Activated CD4-positive, alpha-beta T cell treated with anti-CD3 and anti-CD28 coated beads, Interleukin-2, amount 10 ng/mL, durations not matched to agents 7 days and 5 days (primary cell): ENCODE data around the gene MAPT. TPM values are rescaled to one million over a fixed set of nuclear protein-coding genes. Genes with fewer than 3 reads are reported as not detected.
"Not testable (repeated sequence)": the region's sequence is repeated elsewhere in the genome, so short reads cannot be mapped to it uniquely, and the experiment has no call there.

Experiments
- CTCF ChIA-PET: fragments of 350-600 bp; sonication (Branson Sonifier 250); formaldehyde crosslinking; loops from one replicate; lab custom pipeline; 2021; ENCODE audit warnings: antibody characterized with exemption; lab: Charles Lee
- POLR2A ChIA-PET: fragments of 350-600 bp; sonication (Branson Sonifier 250); formaldehyde crosslinking; loops from one replicate; lab custom pipeline; 2021; ENCODE audit warnings: antibody characterized with exemption; lab: Charles Lee
- DNase-seq: peaks from one replicate; pipeline ENCODE4 v3.0.0-alpha.2; 2020
- H3K27ac Mint-ChIP-seq: one replicate; pipeline ENCODE4 v1.8.0; 2021; ENCODE audit warnings: mild to moderate bottlenecking, moderate library complexity, mixed read lengths
- H3K27me3 Mint-ChIP-seq: one replicate; pipeline ENCODE4 v1.8.0; 2021; ENCODE audit warnings: mixed read lengths
- H3K36me3 Mint-ChIP-seq: one replicate; pipeline ENCODE4 v1.8.0; 2021; ENCODE audit warnings: low read depth, mixed read lengths
- H3K4me1 Mint-ChIP-seq: one replicate; pipeline ENCODE4 v1.8.0; 2021; ENCODE audit warnings: mixed read lengths
- H3K4me3 Mint-ChIP-seq: one replicate; pipeline ENCODE4 v1.8.0; 2021; ENCODE audit warnings: mild to moderate bottlenecking, moderate library complexity, mixed read lengths
- H3K9me3 Mint-ChIP-seq: one replicate; pipeline ENCODE4 v1.8.0; 2021; ENCODE audit warnings: mixed read lengths
- total RNA-seq, 2 experiments: library from RNA; stranded (reverse); gene quantifications; one replicate each; pipeline ENCODE4 v1.2.3, GENCODE V29; 2021

Gene MAPT
- total RNA-seq, 2 experiments from 2014 or later: 0.12 to 0.46 TPM

GRCh38 chr17:45925311-45925710 lies 31.0 kb downstream of the MAPT start:
- Mint-ChIP-seq H3K36me3 (no peaks in the 10 kb centered on the region), H3K27ac (no peak overlapping the region), H3K27me3 (peaks cover 12% of the 10 kb centered on the region), H3K9me3 (no peaks in the 10 kb centered on the region), H3K4me3 (no peak overlapping the region), H3K4me1 (no peaks in the 10 kb centered on the region)
- no peak for DNase-seq
- ChIA-PET CTCF (no interaction called here), POLR2A (no interaction called here)

DNA sequence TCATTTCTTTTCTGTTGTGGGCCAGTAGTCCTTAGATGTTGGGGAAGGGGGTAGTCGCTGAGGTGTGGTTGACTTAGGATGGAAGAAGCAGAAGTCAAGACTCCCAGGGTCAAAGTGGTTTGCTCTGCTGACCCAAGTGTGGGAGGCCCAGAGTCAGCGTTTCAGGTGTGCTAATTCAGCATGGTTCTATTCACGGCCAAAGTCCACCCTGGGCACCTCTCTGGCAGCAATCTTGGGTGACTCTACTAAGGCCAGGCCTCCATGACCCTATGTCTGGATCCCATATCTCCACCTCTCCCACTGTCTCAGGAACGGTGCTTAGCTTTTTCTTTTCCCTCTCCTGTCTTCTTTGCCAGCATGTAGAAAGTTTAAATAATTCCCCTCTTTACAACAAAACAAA lies 32.9 kb downstream of the MAPT start:
- H3K9me3 Mint-ChIP-seq: no peaks in the 10 kb centered on the region

GRCh38 chr17:45929344-45929743 lies 35.0 kb downstream of the MAPT start:
- H3K36me3 Mint-ChIP-seq: no peaks in the 10 kb centered on the region
- H3K9me3 Mint-ChIP-seq: no peaks in the 10 kb centered on the region
- ChIA-PET POLR2A (no interaction called here), CTCF (interaction anchor here (1.3 kb wide), 1 partner anchor 78 kb away, joined by 3 read pairs; no protein-coding TSS in a partner anchor)
- no peaks in the 10 kb centered on the region for H3K4me1 Mint-ChIP-seq
- H3K4me3 Mint-ChIP-seq: no peak overlapping the region
- H3K27ac Mint-ChIP-seq: no peak overlapping the region
- H3K27me3 Mint-ChIP-seq: peaks cover 21% of the 10 kb centered on the region
- DNase-seq: no peak

More for the DNA sequence above, 32.9 kb downstream of the MAPT start:
- ChIA-PET CTCF (no interaction called here), POLR2A (no interaction called here)
- H3K4me3 Mint-ChIP-seq: no peak overlapping the region
- no peak for DNase-seq
- H3K4me1 Mint-ChIP-seq: no peaks in the 10 kb centered on the region
- H3K36me3 Mint-ChIP-seq: no peaks in the 10 kb centered on the region
- H3K27ac Mint-ChIP-seq: no peak overlapping the region
- peaks cover 19% of the 10 kb centered on the region for H3K27me3 Mint-ChIP-seq

DNA sequence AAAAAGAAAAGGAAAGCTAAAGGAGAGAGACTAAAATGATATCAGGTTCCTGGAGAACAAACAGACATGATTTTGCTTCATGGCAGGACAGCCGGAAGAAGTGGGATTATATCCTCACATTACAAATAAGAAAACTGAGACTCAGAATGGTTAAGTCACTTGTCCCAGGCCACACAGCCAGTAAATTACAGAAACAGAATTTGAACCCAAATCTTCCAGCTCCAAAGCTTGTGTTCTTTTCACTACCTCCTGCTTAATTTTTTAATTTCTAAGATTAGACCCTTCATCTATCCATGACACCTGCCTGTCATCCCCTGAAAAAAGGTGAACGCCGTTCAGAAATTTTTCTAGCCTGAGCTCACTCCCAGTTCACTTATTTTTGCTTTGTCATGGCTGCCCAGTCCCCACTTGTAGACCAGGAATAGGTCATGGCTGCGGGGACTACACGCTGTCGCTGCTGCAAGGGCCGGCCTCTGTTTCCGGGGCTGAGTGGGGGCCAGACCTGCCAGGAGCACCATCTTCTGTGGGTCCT lies 36.1 kb downstream of the MAPT start:
- Mint-ChIP-seq H3K4me3 (no peak overlapping the region), H3K9me3 (no peaks in the 10 kb centered on the region)
- CTCF ChIA-PET: interaction anchor here (1.1 to 1.3 kb wide), 2 partner anchors 18 to 79 kb away, joined by 3 to 4 read pairs; no protein-coding TSS in a partner anchor

DNA sequence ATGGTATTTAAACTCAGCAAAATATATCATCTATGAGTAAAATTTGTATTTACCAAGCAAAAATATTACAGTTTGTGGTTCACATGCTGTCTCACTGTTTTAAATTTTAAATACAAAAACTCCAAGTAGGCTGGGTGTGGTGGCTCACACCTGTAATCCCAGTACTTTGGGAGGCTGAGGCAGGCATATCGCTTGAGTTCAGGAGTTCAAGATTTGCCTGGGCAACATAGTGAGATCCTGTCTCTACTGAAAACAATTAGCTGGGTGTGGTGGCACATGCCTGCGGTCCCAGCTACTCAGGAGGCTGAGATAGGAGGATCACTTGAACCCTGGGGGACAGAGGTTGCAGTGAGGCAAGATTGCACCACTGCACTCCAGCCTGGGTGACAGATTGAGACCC lies 37.3 kb downstream of the MAPT start:
- H3K9me3 Mint-ChIP-seq: no peaks in the 10 kb centered on the region
- no peak for DNase-seq
- CTCF ChIA-PET: interaction anchor here (0.6 to 0.7 kb wide), 2 partner anchors 23 to 1244 kb away, joined by 3 read pairs; no protein-coding TSS in a partner anchor
- no peak overlapping the region for H3K27ac Mint-ChIP-seq
- H3K4me1 Mint-ChIP-seq: no peaks in the 10 kb centered on the region
- H3K27me3 Mint-ChIP-seq: peaks cover 20% of the 10 kb centered on the region
- no peak overlapping the region for H3K4me3 Mint-ChIP-seq
- H3K36me3 Mint-ChIP-seq: no peaks in the 10 kb centered on the region
- POLR2A ChIA-PET: no interaction called here

More for the DNA sequence above, 36.1 kb downstream of the MAPT start:
- POLR2A ChIA-PET: no interaction called here
- Mint-ChIP-seq H3K4me1 (no peaks in the 10 kb centered on the region), H3K36me3 (no peaks in the 10 kb centered on the region), H3K27ac (no peak overlapping the region), H3K27me3 (peaks cover 17% of the 10 kb centered on the region)
- DNase-seq: no peak

DNA sequence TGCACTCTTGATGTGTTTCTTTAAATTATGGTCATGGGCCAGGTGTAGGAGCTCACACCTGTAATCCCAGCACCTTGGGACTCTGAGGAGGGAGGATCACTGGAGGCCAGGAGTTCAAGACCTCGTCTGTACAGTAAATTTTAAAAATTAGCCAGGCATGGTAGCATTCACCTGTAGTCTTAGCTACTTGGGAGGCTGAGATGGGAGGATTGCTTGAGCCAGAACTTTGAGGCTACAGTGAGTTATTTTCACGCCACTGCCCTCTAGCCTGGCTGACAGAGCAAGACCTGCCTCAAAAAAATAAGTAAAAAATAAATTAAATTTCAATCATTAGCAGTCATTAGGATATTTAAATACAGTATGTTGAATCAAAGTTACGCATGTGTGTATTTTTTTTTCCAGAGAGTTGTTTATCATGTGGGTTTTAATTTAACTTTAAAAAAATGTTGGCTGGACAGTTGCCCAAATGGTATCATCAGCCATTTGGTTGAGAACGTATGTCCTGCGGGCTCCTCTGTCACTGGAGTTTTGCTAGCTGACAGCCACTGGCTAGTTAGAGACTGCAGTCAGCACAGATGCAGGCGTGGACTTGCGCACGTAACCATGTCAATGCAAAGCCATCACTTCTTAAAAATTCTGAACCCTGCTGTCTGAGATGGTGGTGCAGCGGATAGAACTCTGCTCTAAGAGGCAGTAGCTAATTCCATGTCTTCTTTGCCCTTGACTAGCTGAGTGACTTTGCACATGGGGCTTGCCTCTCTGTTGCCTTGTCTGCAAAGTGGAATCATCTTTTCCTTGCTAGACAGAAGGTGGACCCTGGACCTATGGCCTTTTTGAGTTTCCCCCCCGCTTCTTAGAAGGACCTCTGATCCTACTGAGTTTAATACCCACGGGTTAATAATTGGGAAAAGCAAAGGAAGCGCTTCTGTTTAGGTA lies 40.0 kb downstream of the MAPT start:
- DNase-seq: no peak
- Mint-ChIP-seq H3K9me3 (no peaks in the 10 kb centered on the region), H3K36me3 (no peaks in the 10 kb centered on the region), H3K27me3 (peaks cover 20% of the 10 kb centered on the region), H3K4me3 (no peak overlapping the region), H3K4me1 (no peaks in the 10 kb centered on the region), H3K27ac (no peak overlapping the region)
- ChIA-PET CTCF (interaction anchor here (0.6 to 1.1 kb wide), 2 partner anchors 15 to 1617 kb away, joined by 3 read pairs; no protein-coding TSS in a partner anchor), POLR2A (no interaction called here)

DNA sequence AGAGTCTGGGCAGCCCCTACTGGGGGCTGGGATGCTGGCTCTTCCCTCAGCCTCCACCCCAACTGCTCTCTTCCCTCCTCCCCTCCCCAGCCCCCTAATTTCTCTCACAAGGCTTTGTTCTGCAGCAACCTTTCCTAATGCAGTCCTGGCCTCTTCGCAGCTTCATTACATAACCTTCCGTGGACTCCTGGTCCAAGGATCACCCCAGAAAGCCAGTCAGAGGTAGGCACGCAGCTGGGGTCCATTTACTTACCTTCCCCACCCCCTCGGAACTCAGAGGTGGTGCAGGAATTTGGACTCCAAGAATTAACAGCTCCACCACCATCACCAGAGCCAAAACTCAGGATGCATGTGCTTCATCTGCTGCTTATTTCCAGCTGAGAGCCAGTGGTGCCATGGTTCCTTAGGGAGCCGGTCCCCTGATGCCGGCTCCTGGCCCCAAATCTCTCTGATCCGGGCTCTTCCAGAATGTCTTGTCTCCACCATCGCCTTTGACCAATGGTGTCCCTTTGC lies 40.9 kb downstream of the MAPT start:
- Mint-ChIP-seq H3K36me3 (no peaks in the 10 kb centered on the region), H3K27me3 (peaks cover 25% of the 10 kb centered on the region), H3K27ac (no peak overlapping the region), H3K4me3 (no peak overlapping the region), H3K4me1 (no peaks in the 10 kb centered on the region), H3K9me3 (no peaks in the 10 kb centered on the region)
- CTCF ChIA-PET: interaction anchor here (1.3 kb wide), 1 partner anchor 14 kb away, joined by 3 read pairs; no protein-coding TSS in a partner anchor
- DNase-seq: no peak
- POLR2A ChIA-PET: no interaction called here

- H3K36me3 Mint-ChIP-seq: no peaks in the 10 kb centered on the region
- ChIA-PET POLR2A (no interaction called here), CTCF (interaction anchor here (0.9 to 1.3 kb wide), 2 partner anchors 13 to 22 kb away, joined by 3 read pairs; no protein-coding TSS in a partner anchor)
- H3K9me3 Mint-ChIP-seq: no peaks in the 10 kb centered on the region
- H3K4me3 Mint-ChIP-seq: no peak overlapping the region
- peak overlapping the region; percentile 14 for H3K27ac Mint-ChIP-seq
- peaks cover 22% of the 10 kb centered on the region for H3K27me3 Mint-ChIP-seq
- no peaks in the 10 kb centered on the region for H3K4me1 Mint-ChIP-seq
- DNase-seq: no peak
Observed at GRCh38 chr17:45935710-45936509, 41.6 kb downstream of the MAPT start.

- CTCF ChIA-PET: interaction anchor here (0.9 to 1.3 kb wide), 2 partner anchors 13 to 21 kb away, joined by 3 read pairs; no protein-coding TSS in a partner anchor
- peaks cover 21% of the 10 kb centered on the region for H3K27me3 Mint-ChIP-seq
- H3K9me3 Mint-ChIP-seq: no peaks in the 10 kb centered on the region
- H3K27ac Mint-ChIP-seq: no peak overlapping the region
- no peaks in the 10 kb centered on the region for H3K36me3 Mint-ChIP-seq
- POLR2A ChIA-PET: no interaction called here
- no peak overlapping the region for H3K4me3 Mint-ChIP-seq
- DNase-seq: no peak
- H3K4me1 Mint-ChIP-seq: no peaks in the 10 kb centered on the region
Observed at GRCh38 chr17:45936610-45937009, 42.3 kb downstream of the MAPT start.

DNA sequence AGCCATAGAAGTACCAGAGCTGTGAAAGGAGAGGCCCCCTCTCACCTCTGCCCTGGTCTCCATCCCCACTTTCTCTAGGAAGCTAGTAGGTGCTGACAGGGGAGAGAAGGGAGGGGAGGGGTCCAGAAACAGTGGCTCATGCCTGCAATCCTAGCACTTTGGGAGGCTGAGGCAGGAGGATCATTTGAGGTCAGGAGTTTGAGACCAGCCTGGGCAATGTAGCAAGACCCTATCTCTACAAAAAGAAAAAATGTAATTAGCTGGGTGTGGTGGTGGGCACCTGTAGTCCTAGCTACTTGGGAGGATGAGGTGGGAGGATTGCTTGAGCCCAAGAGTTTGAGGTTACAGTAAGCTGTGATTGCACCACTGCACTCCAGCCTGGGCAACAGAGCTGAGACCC lies 42.8 kb downstream of the MAPT start:
- H3K36me3 Mint-ChIP-seq, DNase-seq, POLR2A ChIA-PET, H3K27ac Mint-ChIP-seq, H3K4me3 Mint-ChIP-seq, H3K4me1 Mint-ChIP-seq, H3K9me3 Mint-ChIP-seq: not testable (repeated sequence)
- H3K27me3 Mint-ChIP-seq: peaks cover 23% of the 10 kb centered on the region
- CTCF ChIA-PET: interaction anchor here (0.5 kb wide), 1 partner anchor 224 kb away, joined by 3 read pairs; no protein-coding TSS in a partner anchor

- ChIA-PET POLR2A (no interaction called here), CTCF (no interaction called here)
- Mint-ChIP-seq H3K27ac (no peak overlapping the region), H3K36me3 (no peaks in the 10 kb centered on the region), H3K4me3 (no peak overlapping the region), H3K4me1 (peaks cover 2% of the 10 kb centered on the region), H3K27me3 (peaks cover 23% of the 10 kb centered on the region), H3K9me3 (no peaks in the 10 kb centered on the region)
- DNase-seq: no peak
Observed at GRCh38 chr17:45939395-45939794, 45.0 kb downstream of the MAPT start.

DNA sequence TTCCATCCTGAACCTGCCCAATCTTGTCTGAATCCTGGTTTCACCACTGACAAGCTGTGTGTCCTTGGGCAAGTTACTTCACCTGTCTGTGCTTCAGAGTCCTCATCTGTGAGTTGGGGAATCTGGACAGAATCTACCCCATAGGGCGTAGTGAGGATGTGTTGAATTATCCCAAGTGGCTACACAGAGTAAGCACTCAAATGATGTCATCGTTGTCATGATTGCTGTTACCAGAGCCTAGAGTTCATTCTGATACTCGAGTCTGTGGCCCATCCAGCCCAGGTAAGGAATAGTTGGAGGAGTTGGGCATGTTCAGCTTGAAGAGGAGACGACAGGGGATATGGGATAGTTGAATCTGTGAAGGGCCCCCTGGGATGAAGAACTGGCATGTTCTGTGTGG lies 45.9 kb downstream of the MAPT start:
- Mint-ChIP-seq H3K9me3 (no peaks in the 10 kb centered on the region), H3K4me3 (no peak overlapping the region), H3K27me3 (peaks cover 21% of the 10 kb centered on the region), H3K36me3 (no peaks in the 10 kb centered on the region), H3K27ac (no peak overlapping the region), H3K4me1 (peaks cover 2% of the 10 kb centered on the region)
- no peak for DNase-seq
- POLR2A ChIA-PET: interaction anchor here (0.6 kb wide), 1 partner anchor 9 kb away, joined by 3 read pairs; no protein-coding TSS in a partner anchor
- CTCF ChIA-PET: interaction anchor here (0.6 kb wide), 1 partner anchor 123 kb away, joined by 3 read pairs; no protein-coding TSS in a partner anchor
